Right atrium auricular region (tissue), 2 donors: ENCODE measurements around the gene OSER1. TPM values are rescaled to one million over a fixed set of nuclear protein-coding genes. Genes with fewer than 3 reads are reported as not detected.
A peak's percentile ranks its signal among the peaks of the same experiment; 100 is the strongest.

Experiments
- DNase-seq: peaks from one replicate; pipeline ENCODE4 v3.0.0-alpha.2; 2019; ENCODE audit warnings: low spot score
- H3K27ac ChIP-seq, 2 donors: fragments of 200-600 bp; sonication (generic); 1 replicate in 1 of 2; 2 replicates in 1 of 2; pipeline ENCODE4 v1.5.1; 2016 to 2019
- H3K27me3 ChIP-seq, 2 donors: fragments of 200-600 bp; sonication (generic); one replicate each; pipeline versions ENCODE4 v1.5.1 to v1.6.0; 2017 to 2019
- H3K36me3 ChIP-seq: fragments of 200-600 bp; sonication (generic); one replicate; pipeline ENCODE4 v1.5.1; 2016
- H3K4me1 ChIP-seq, 2 donors: fragments of 200-600 bp; sonication (generic); one replicate each; pipeline versions ENCODE4 v1.5.1 to v1.6.0; 2017 to 2019
- H3K4me3 ChIP-seq, 2 donors: fragments of 200-600 bp; sonication (generic); 1 replicate in 1 of 2; 2 replicates in 1 of 2; pipeline ENCODE4 v1.5.1; 2017 to 2019; ENCODE audit warnings: mild to moderate bottlenecking in 1 of 2, moderate library complexity in 1 of 2
- H3K9me3 ChIP-seq, 2 donors: fragments of 200-600 bp; sonication (generic); one replicate each; pipeline ENCODE4 v1.5.1; 2019
- total RNA-seq, 2 donors: library from RNA; depleted of rRNA; stranded (reverse); fragments of >200 nt; gene quantifications; one replicate each; pipeline ENCODE4 v1.1.0, GENCODE V29; 2016
- TF ChIP-seq, protein P1 (sequence below), 2 donors: fragments of 200-600 bp; sonication (generic); IDR thresholded peaks; one replicate each; pipeline ENCODE4 v1.5.1; 2019; ENCODE audit warnings: antibody characterized with exemption in 2 of 2

Gene OSER1
- total RNA-seq, 2 donors from 2014 or later, result 30.8 to 31.1 TPM

DNA sequence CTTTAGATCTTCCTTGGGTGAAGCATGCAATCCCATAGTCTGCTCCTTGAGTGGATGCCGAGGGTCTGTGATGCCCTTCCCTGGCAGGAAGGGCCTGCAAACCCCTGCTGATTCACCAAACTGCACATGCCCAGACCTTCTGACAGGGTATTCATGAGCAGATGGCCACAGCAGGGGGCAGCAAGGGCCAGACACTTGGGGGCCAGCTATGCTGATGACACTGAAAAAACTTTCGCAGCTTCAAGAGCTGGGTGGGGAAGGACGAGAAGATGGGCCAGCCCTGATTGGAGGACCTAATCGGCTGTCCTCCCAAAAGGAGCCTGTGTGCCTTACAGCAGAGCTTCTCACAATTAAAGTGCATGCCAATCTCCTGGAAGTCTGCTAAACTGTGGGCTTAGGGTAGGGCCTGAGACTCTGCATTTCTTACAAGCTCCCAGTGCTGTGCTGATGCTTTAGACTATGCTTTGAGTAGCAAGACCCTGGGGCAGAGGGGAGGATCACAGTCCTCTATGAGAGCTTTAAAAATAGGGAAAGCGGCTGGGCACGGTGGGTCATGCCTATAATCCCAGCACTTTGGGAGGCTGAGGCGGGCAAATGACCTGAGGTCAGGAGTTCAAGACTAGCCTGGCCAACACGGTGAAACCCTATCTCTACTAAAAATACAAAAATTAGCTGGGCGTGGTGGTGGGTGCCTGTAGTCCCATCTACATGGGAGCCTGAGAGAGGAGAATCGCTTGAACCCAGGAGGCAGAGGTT is 21.3 kb upstream of the OSER1 start:
- TF ChIP-seq, protein P1, sequence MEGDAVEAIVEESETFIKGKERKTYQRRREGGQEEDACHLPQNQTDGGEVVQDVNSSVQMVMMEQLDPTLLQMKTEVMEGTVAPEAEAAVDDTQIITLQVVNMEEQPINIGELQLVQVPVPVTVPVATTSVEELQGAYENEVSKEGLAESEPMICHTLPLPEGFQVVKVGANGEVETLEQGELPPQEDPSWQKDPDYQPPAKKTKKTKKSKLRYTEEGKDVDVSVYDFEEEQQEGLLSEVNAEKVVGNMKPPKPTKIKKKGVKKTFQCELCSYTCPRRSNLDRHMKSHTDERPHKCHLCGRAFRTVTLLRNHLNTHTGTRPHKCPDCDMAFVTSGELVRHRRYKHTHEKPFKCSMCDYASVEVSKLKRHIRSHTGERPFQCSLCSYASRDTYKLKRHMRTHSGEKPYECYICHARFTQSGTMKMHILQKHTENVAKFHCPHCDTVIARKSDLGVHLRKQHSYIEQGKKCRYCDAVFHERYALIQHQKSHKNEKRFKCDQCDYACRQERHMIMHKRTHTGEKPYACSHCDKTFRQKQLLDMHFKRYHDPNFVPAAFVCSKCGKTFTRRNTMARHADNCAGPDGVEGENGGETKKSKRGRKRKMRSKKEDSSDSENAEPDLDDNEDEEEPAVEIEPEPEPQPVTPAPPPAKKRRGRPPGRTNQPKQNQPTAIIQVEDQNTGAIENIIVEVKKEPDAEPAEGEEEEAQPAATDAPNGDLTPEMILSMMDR (IDR thresholded peaks at IDR 0.05), result no peak
- Histone ChIP-seq H3K27me3 (no peaks in the 10 kb centered on the region), H3K9me3 (no peaks in the 10 kb centered on the region), H3K36me3 (no peaks in the 10 kb centered on the region), H3K27ac (no peak overlapping the region), H3K4me1 (no peaks in the 10 kb centered on the region), H3K4me3 (no peak overlapping the region)
- DNase-seq, result no peak

DNA sequence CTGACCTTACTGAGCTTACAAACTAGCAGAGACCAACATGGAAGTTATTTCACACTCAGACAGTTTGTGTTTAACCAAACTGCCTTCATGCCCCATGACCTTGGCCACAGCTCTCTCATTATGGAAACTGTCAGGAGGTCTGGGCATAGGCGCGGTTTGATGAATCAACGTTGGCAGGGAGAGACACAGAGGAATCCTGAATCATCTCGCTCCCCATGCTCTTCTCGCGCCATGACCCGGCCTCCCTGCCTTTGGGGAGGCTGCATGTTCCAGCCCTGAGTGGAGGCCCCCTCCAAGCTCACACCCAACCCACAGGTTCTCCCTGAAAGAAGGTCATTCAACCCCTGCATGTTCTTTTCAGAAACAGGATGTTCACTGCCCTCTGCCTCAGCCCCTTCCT is 20.6 kb upstream of the OSER1 start:
- DNase-seq, result no peak
- H3K27ac ChIP-seq, result no peak overlapping the region
- H3K9me3 ChIP-seq, result no peaks in the 10 kb centered on the region
- H3K4me1 ChIP-seq, result no peaks in the 10 kb centered on the region
- no peaks in the 10 kb centered on the region for H3K27me3 ChIP-seq
- TF ChIP-seq, protein P1 (IDR thresholded peaks at IDR 0.05), result no peak
- no peaks in the 10 kb centered on the region for H3K36me3 ChIP-seq
- no peak overlapping the region for H3K4me3 ChIP-seq

DNA sequence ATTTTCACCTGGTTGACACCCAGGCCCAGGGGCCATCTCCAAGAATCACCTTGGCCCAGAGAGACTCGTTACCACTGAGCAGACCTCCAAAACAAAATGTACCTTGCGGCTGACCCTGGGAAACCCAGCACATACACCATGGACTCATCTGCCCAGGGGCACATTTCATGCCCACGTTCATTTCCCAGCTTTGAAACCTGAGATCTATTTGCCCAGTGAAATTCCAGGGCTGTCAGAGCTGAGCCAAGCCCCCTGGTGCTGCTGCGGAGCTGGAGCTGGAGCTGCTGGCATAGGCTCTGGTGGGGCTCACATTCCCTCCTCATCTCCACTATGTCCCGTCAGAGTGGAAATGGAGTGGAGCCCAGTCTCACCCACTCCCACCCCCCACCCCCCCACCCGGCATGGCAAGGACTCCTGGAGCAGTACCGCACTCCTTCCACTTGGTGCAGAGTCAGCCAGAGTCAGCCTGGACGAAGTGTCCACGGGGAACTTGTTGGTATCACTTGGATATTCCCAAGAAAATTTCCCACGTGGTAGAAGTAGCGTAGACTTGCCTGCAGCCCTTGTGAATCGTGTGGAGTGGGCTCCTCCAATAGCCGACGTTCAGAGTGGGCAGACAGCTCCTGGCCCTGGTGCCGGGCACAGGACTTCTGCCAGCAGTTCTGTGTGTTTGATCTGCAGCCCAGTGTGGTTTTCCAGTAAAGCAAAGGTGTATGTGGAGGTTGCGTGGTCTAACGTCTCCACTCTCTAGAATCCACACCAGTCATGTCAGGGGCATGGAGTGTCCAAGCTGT is 18.1 kb upstream of the OSER1 start:
- peak overlapping the region in 1 of 2 donors; percentile 41 for H3K27ac ChIP-seq
- DNase-seq, result no peak
- no peaks in the 10 kb centered on the region for H3K36me3 ChIP-seq
- TF ChIP-seq, protein P1 (IDR thresholded peaks at IDR 0.05), result peak in 1 of 2 donors; percentile 28
- H3K4me1 ChIP-seq, result no peaks in the 10 kb centered on the region
- no peaks in the 10 kb centered on the region for H3K9me3 ChIP-seq
- H3K27me3 ChIP-seq, result no peaks in the 10 kb centered on the region
- H3K4me3 ChIP-seq, result no peak overlapping the region

DNA sequence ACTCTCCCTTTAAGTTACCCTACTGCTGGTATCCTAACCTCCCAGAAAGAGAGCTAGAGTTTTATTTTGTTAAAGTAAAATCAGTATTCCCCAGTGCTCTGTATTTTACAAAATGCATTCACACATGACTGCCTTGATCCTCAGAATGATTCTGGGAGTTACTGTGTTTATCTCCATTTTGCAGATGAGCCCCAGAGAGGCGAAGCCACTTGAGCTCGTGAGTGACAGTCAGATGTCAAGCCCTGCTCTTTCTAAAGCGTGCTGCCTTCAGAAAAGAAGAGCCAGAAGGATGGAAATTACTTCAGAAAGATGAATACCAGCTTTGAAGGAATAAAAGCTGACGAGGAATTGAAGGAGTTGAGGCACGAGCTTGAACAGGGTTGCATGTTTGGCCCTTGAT is 14.1 kb upstream of the OSER1 start:
- H3K4me3 ChIP-seq, result no peak overlapping the region
- peak overlapping the region in 1 of 2 donors; percentile 35 for H3K27ac ChIP-seq
- H3K36me3 ChIP-seq, result no peaks in the 10 kb centered on the region
- no peak for DNase-seq
- no peaks in the 10 kb centered on the region for H3K9me3 ChIP-seq
- no peaks in the 10 kb centered on the region for H3K27me3 ChIP-seq
- peaks cover 0 to 17% of the 10 kb centered on the region in 2 donors for H3K4me1 ChIP-seq
- TF ChIP-seq, protein P1 (IDR thresholded peaks at IDR 0.05), result no peak

DNA sequence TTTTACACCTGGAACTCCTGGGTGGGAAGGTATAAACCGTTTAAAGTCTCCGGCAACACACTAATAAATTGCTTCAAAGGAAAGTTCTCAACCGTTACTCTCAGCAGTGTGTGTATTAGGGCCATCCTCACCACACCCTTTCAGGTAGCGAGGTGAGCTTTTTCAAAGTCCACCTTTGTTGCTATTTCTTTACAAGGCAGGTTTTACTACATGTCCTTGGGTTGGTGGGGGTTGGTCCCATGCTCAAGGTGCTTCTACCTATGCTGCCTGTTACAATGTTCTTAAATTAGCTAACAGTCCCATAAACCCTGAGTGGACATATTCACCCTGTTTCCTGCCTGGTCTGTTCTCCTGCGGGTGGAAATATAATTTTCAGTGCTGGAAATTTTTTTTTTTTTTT is 13.2 kb upstream of the OSER1 start:
- no peaks in the 10 kb centered on the region for H3K9me3 ChIP-seq
- H3K27ac ChIP-seq, result peak overlapping the region in 1 of 2 donors; percentile 79
- TF ChIP-seq, protein P1 (IDR thresholded peaks at IDR 0.05), result no peak
- peaks cover 0 to 19% of the 10 kb centered on the region in 2 donors for H3K4me1 ChIP-seq
- DNase-seq, result peak; percentile 28
- no peak overlapping the region for H3K4me3 ChIP-seq
- H3K36me3 ChIP-seq, result no peaks in the 10 kb centered on the region
- H3K27me3 ChIP-seq, result no peaks in the 10 kb centered on the region
